ENCODE measurements around the gene KCNK3.

KCNK3 gene

DNA sequence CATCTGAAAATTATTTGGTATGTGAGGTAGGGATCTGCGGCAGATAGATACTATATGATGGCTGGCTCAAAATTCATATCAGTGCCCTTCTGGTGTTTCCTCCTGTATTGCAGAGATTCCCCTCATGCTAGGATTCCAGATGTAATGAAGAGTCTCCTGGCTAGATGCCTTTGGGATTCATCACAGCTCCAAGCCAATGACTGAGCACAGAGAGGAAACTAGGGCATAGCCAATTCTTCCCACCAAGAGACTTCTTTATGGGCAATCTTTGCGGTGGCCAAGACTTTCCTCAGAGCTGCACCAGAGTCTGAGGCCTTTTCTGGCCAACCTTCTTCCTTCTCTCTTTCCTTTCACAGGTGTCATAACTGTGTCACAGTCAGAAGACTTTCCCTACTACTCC lies 25.9 kb upstream of the KCNK3 start:
- DNase-seq, result no peak

DNA sequence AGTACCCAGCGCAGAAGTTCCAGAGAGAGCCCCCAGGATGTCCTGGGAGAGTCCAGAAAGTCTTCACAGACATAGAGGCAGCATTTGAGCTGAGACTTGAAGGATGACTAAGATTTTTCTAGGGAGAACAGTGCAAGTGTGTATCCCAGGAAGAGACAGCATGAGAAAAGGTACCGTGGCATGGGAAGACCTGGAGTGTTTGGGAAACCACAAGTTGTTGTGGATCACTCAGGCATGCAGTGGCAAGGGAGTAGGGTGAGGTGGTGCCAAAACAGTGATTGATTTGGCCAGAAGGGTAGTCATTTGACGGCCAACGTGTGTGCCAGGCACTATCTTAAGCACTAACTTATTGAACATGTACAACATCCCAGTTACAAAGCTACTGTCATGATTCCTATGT lies 24.5 kb upstream of the KCNK3 start:
- DNase-seq, result no peak

DNA sequence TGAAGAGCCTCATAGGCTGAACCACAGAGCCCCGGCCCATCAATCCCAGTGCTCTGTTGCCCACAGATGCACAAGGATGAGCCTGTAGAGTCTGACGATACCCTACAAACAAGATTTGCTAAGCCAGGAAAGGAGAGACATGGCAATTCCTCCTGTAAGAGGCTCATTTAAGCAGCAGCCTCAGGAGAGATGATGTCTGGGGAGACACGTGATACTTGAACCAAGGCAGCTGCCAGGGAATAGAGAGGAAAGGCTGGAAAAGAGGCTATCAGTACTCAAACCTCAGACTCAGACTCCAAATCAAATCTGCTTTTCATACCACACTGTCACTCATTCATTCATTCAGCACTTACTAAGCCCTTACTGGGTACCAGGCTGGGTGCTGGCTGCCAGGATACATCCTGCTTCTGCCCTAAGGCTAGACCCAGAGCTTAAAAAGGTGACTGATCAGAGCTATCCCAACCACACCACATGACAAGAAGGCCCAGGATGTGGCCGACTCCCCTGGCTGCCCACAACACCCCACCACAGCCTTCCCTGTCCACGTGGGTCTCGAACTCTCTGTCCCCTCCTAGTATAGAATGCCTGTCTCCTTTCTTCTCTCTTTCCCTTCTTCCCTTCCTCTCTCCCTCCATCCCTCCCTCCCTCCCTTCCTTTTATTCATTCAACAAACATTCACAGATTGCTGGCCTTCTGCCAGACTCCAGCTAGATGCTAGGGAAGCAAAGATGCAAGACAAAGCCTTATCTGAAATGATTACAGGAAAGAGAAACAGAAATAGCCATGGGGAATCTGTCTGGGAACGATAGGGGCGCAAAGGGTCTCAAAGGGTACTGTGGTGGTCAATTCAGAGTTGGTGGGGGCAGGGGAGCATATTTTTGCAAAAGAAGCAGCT lies 23.4 kb upstream of the KCNK3 start:
- DNase-seq, result no peak

DNA sequence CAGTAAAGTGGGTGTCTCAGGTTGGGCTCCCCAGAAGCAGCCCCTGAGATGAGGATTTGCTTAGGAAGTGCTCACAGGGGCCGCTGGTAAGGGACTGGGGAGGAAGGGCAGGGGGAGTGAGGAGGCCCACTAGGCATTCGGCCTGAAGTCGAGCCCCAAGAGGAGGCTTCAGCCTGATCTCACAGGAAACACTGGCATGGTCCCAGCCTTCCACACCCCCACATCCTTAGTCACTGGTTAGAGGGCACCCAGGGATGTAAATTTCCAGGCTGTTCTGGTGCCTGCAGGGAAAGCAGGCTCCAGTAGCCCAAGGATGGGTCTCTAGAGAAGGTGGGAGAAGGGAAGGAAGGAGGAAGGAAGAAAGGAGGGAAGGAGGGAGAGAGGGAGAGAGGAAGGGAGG lies 22.4 kb upstream of the KCNK3 start:
- no peak for DNase-seq

DNA sequence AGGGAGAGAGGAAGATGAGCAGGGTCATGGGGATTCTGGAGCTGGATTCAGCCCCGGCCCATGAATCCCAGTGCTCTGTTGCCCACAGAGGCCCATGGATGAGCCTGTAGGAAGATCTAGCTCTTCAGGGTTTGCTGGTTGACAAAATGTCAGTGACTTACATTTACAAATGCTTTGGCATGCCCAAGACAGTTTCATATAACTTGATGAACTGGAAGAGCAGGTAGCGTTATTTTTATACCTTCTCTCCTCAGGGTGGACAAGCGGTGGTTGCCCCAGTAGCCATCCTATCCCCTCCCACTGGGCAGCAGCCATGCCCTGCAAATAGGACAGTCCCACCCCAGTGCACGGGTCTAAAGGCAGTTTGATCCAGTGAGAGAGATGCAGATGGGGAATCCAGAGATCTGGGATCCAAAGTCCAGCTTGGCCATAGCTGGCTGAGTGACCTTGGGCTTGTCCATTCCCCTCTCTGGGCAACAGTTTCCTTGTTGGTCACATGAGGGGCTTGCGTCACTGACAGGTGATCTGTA lies 21.5 kb upstream of the KCNK3 start:
- no peak for DNase-seq

DNA sequence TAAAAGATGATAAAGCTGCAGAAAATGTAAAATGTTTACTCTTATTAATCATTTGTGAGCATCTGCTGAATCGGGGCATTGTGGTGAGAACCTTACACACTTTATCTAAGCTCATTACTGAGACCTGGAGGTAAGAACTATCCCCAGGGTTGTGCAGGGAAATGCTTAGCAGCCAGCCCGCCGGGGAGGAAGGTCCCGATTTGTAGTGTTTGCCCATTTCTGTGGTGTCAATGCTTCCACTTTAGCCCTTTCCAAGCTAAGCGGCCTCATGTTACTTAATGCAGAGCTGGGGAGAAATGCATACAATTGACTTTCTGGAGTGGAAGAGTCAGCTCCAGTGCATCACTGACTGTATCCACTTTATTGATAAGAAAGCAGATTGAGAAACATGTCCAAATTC lies 20.8 kb upstream of the KCNK3 start:
- no peak for DNase-seq

DNA sequence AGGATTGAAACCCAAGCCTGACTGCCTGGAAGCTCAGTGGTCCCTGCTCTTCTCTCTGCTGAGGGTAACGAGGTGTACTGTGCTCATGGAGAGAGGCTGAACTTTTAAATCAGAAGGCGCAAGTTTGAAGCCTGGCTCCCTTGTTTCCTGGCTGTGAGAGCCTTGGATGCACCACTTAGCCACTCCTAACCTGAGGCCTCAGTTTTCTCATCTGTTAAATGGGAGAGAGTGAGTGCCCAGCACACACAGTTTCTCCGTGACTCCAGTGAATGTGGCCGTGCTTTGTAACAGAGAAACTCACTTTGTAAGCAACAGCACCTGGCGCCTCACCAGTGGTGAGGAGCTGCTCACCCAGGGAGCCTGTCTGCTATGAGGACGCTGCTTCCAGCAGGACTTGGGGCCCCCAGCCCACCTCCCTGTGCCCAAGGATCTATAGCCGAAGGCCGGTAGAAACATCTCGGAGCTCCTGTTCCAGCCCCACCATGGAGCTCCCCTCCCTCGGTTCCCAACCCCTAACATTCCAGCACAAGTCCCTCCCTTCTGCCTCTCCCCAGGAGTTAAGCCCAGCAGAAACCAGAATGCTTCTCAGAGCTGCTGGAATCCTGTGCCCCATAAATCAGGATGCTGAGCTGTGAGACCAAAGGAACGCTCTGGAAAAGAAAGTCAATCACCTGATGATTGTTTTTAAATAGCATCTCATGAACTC lies 20.3 kb upstream of the KCNK3 start:
- DNase-seq, result no peak

DNA sequence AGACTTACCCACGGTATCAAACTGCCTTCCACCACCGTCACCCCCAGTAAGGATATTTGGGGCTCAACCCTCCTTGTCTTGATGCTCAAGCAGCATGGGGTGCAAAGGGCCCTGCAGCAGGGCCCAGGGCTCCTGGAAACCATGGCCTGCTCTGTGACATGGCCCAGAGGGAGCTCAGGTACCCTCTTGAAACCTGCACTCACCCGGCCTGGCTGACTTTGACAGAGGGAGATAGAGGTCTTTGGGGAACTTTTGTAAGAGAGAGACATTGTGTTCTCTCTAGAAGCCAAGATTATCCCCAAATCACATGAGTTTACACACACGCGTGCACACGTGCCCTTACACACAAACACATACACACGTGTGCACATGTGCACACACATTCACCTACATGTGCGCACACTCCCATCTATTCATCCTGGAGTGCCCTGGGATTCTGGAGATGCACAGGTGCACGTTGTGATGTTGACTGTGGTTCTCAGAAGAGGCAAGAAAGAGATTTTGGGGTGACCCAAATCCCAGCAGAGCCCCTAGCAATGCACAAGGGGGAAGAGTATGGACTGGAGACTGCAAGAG lies 19.6 kb upstream of the KCNK3 start:
- no peak for DNase-seq

DNA sequence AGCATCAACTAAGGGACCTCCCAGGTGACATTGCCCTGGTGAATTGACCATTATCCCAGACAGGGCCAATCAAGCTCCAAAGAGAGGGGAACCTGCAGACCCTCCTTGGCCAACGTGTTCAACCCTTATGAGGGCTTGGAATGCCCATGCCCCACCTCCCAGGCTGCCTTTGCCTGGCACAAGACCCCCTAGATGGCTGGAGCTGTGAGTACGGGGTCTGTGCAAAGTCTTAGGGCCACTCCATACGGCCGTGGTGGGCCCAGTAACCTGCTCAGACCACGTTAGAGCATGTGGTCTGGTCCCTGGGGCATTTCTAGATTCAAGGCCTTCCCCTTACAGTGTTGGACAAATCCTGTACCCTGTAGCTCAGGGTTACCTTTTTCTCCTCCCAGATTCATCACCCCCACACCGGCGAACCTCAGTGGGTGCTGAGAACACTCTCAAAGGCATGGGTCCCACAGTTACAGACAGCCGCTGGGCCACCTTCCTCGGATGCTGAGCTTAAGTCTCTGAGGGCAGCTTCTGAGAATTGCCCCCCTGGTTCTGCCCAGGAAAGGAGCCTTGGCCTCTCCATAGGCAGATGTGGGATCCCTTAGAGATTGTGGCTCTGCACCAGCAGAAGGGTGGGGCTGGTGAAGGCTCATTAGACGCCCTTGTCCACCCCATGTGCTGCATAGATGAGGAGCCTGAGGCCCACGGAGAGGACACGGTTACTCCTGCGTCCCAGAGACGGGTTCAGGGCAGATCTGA lies 18.3 kb upstream of the KCNK3 start:
- DNase-seq, result no peak

DNA sequence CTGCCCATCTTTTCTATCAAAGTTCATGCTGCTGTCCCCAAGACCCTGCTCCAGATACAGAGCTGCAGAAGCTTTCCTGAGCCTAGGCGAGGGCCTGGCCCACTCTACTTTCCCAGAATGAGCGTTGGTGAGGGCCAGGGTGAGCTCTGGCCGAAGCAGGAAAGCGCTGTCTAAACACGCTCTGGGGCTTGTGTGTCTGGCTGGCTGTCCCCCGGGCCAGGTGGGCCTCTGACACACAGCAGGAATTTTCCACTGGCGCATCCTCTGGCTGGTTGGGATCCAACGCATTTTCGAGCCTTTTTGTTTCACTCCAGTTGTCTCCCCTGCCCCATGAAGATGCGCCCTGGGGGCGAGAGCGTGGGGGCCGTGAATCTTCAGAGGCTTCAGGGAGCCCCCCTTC lies 17.8 kb upstream of the KCNK3 start:
- no peak for DNase-seq

DNA sequence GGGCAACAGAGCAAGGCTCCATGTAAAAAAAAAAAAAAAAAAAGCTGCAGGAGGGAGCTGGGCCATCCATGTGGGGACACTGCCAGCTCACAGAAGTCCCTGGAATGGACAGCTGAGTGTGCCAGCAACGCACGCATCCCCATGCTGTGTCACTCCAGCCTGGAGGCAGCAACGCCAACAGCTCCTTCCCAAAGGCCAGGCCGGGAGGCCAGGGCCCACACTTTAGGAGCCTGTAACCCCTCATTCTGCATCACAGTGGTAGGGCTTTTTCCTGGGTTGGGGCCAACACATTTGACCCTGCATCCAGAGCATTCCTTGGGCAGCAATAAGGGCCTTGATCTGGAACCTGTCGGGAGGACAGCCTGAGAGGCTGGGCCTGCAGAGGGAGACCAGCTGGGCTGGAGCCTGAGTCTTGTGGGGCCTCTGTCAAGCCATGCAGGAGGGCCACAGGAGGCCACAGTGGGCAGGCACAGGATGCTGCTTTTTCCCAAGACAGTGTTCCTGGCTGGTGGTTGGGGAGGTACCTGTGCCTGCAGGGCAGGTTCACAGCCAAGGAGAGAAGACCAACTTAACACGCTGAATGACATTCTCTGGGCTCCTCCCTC lies 16.8 kb upstream of the KCNK3 start:
- no peak for DNase-seq

DNA sequence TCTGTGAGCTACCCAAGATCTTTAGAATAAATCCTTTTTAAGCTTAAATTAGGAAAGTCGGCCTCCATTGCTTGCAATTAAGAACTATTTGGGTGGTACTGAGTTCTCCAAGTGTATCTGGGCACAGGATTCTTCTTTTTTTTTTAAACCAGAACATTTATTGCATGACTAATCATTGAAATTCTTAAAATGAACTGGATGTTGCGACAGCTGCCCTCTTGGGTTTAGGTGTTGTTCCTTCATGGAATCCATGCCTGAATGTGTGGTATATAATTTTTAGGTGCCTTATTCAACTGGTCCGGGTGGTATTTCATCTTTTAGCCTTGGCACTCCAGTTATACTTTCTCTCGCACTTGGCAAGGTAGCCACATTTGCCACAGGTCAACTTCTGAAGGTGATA lies 14.5 kb upstream of the KCNK3 start:
- DNase-seq, result no peak

DNA sequence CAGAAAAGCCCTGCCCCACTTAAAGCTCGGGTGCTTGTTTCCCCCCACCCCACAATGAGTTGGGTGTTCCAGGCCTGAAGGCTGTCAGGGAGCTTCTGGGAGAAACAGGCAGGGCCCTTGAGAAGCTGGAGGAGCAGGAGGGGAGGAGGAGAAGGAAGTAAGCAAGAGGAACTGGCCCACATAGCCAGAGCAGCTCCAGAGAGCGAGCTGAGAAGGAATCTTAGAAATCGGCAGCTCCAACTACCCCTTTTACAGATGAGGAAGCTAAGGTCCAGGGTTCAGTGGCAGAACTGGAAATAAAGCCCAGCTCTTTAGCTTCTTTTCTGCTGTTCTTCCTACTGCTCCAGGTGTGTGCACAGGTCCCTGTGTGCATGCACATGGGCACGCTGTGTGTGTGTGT lies 12.7 kb upstream of the KCNK3 start:
- no peak for DNase-seq

DNA sequence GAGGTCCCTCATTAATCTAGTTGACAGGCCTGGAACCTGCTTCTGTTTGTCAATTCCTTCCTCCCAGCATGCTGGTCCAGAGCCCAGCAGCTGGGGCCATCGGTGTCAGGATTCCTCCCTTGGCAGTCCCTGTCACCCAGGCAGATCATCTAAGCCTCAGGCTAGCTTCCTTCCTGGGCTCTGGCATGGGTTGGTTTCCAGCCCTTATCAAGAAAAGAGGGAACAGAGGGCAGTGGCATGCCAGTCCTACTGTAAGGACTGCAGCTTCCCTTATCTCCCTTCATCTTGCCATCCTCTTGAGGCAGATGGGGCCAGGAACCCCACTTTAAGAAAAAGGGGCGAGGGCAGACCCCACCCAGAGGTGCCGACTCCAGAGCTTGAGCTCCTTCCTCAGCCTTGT lies 10.9 kb upstream of the KCNK3 start:
- DNase-seq, result no peak

DNA sequence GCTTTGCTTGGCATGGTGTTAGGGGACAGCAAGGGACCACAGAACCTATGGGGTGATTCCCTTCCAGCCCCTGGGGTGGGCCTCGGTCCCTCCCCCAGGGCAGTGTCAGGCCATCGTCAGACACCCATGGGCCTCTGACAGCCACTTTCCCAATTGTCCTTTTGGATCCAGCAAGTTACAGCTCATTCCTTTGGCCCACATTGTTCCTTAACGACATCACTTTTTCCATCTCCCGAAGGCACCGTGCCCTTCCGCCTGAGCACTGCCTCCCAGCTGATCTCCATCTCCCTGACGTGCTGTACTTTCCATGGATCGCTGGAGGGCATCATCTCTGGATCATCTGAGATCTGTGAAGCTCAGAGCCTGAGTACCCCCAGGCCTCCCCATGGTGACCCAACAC lies 10.4 kb upstream of the KCNK3 start:
- no peak for DNase-seq

DNA sequence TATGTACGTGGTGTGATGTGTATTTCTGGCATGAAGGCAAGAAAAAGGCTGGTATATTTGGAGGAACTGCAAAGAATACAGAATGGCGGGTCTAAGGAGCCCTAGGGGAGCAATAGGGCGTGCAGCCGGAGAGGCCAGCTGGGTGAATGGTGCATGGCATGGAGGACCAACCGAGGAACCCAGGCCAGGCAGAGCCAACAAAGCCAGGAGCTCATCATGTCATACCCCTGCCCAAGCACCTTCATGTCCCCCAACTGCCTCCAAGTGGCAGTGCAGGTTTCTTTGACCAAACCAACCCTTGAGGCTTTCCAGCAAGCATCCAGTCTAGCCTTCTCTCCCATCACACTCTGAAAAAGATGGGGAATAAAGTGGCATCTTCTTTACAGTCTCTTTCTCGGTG lies 8.9 kb upstream of the KCNK3 start:
- no peak for DNase-seq

DNA sequence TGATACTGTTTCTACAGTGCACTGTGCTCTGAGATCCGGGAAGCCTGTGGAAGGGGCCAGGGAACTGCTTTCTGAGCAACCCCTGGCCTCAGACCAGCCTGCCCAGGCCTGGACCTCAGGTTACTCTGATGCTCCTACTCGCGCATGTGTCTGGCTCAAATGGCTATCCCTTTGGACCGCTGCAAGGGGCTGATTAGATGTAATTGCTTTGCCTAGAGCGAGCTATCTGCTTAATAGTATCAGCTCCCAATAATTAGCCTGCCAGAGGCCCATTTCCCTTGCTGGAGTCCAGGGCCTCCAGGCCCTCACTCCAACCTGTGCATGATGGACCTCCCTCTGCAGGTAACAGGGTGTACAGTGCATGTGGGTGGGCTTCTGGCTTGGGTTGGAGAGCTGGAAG lies 7.2 kb upstream of the KCNK3 start:
- DNase-seq, result no peak

DNA sequence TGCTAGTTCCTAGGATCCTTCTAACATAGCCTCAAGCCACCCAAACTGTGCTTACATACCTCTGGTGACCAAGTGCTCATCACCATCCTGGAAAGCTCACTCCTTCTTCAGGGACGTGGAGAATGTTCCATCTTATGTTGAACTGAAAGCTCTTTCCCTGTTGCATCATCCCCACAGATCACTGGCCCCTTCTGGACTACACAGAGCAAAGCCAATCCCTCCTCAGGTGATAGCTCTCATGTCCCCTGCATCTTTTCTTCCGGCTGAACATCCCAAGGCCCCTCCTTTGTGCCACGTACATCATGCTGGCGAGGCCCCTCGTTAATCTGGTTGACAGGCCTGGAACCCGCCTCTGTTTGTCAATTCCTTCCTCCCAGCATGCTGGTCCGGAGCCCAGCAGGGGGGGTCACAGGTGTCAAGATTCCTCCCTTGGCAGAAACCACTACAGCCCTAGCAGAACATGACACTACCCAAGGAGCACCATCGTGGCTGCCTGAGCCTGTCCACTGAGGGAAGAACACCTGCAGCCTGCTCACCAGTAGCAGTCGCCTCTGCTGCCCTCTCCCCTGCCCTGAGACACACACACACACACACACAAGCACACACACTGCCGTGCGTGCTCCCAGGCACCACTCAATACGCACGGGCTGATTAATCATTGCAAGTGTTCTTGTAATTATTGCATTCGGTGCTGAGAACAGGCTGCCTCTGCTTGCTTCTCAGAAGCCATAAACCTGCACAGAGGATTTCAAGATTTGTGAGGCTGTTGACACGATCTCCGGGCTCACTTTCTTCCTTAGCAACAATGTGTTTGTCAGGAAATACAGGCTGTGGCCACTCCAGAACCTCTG lies 6.3 kb upstream of the KCNK3 start:
- DNase-seq, result peak; percentile 90

DNA sequence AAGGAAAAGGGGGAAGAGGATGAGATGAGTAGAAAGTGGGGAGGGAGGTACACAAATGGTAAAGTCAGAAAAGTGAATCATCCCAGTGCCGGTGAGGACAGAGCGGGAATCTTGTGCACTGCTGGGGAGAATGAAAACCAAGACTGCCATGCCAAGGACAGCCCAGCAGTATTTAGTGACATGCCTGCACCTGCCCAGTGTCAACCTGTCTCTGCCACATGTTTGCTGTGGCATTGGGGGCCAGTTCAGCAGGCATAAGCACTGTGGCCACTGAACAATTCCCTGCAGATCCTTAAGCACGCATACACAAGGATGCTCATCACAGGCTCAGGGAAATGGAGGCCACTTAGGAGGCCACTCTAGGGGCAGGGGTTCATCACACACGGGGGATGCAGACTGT lies 5.2 kb upstream of the KCNK3 start:
- peak; percentile 76 for DNase-seq

DNA sequence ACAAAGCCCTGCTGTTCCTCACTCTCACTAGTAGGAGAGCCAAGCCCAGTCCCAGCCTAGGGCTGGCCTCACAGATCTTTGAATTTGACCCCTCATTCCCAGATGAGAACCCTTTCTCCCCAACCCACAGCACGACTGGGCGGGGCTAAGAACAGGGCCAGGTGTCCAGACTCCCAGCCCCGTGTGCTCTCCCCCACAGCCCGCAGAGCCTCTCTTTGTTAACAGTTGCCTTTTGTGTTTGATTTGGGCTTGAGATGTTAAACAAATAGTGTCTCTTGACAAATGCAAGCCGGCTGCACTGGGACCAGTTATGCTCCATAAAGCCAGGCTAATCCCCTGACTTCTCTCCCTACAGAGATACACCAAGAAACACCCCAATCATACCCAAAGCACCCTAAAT lies 4.7 kb upstream of the KCNK3 start:
- DNase-seq, result peak; percentile 89

DNA sequence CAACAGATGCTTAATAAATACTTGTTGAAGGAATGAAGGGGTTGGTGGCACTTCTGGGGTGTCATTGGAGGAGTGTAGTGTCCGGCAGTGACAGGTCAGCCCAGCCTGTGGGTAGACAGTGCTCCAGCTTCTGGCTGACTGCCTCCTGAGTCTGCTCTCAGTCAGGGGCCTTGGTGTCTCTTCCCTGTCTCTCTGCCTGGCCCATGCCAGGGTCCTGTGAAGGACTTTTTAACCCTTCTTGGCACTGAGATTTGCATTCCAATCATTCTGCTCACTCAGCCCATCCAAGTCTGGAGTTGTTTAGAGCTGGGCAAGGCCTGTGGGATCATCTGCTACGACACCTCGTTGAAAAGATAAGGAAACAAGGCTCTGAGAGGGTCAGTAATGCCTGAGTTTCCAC lies 1.4 kb upstream of the KCNK3 start:
- DNase-seq, result no peak

DNA sequence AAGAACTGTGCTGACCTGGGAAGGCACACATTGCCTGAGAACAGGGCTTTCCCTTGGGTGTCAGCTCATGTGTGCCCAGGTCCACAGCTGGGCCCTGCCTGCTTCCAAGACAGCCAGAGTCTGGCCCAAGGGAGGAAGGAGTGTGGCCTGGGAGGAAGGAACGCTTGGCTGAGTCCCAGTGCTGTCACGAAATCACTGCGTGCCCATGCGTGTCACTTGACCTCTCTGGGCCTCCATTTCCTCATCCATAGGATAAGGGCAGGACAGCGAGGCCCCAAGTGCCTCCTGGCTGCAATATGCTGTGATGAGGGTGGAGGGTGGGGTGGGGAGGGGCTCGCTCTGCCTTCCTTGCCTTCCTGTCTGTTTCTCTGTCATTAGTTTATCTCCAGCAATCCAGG lies 642 bp upstream of the KCNK3 start:
- no peak for DNase-seq

All from NCI-H187 treated with DMSO at 0.1 percent for 48 hours (cell line).